Measurements from ENCODE around the gene DDX41.
"Not testable (repeated sequence)": the region's sequence is repeated elsewhere in the genome, so short reads cannot be mapped to it uniquely, and the experiment has no call there.

The DDX41 gene

DNA sequence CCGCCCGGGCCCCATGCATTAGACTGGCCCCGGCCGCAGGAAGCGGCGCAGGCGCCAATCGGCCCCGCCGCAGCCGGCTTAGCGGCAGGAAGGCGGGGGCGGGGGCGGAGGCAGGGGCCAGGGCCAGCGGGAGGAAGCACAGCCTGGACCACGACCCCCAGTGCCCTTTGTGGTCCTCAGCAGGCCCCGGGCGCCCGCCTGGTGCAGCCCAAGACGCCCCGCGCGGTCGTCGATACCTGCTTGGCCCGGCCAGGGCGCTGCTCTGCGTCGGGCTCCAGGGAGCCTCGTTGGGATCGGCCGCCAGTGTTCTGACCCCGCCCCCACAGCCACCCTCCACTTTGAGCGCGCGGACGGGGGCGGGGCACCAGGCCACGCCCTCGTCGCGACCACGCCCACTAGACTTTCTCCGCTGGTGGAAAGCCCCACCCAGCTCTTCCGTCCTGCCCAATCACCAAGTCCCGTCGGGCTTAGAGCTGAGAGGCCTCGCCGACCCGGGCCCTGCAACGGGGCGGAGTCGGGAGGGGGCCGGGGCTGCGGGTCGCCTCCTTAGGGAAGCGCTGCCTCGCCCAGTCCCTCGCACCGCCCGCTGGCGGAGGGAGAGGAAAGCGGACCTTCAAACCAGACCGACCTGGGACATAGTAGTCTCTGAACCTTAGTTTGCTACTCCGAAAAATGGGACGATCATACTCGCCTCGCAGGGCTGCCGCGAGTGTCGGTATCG is 19.3 kb downstream of the DDX41 start, which contains the start of gene PDLIM7:
TSS of gene PDLIM7 (minus strand) at position 313 of the 721 bp plus-strand sequence. CDS start 1,092 bp downstream, outside the sequence.
- peak; percentile 94 for DNase-seq

GRCh38 chr5:177496727-177497291 is 20.0 kb downstream of the DDX41 start:
- no peak for DNase-seq

DNA sequence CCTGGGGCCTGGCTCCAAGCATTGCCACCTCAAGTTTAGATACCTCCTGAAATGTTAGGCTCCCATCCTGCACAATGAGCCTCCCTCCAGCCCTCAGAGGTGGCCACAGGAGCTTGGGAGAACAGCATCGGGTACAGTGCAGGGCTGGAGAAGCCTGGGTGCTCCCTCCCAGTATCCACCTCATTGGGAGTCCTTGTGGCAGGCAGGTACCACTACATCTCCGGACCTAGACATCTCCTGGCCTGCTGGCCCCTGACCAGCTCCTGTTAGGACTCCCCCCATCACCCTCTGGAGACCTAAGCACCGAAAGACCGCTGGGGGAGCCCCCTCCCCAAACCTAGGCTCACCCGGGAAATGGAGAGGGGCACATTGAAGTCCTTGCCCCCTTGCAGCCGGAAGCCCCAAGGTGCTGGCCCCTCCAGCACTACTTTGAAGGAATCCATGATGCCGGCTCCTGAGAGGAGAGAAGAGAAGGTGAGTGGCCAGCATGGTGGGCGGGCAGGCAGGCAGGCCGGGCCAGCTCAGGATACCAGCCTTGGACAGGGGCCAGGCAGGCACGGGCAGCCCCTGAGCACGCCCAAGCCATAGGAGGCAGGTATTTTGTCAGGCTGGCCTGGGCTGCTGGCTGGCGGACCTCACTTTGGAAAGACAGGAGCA is 20.6 kb downstream of the DDX41 start:
- DNase-seq = no peak

DNA sequence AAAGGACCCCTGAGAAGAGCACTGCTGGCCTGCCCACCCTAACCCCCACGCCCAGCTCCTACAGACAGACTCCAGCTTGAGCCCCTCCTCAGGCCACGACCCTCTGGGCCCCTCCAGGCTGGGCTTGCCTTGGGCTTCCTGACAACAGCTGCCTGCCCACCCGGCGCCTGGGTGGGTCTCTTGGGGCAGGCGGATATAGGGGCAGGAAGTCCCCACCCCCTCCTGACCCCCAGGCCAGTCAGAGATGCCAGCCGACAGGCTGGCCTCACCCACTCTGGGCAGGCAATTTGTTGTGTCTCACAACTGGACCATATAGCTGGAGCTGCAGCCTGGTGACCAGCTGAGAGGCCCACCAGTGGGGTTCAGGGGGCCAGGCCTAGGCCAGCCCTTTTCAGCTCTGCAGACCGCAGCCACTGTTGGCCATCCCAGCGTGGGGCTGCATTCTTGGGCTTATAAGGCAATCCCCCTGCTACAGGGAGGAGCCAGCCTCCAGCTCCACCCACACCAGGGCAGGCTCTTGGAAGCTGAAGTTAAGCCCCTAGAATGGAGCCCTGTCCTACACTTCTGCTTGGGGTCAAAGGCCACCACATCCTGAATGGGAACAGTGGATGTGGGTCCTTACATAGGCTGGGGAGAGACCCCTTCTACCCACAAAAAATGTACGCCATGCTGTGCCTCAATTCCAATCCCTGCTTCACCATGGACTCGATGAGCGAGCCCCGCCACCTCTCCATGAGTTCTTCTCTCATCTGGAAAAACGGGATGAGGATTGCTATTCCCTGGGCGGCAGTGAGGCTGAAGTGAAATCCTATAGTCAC is 21.3 kb downstream of the DDX41 start:
- DNase-seq = no peak

DNA sequence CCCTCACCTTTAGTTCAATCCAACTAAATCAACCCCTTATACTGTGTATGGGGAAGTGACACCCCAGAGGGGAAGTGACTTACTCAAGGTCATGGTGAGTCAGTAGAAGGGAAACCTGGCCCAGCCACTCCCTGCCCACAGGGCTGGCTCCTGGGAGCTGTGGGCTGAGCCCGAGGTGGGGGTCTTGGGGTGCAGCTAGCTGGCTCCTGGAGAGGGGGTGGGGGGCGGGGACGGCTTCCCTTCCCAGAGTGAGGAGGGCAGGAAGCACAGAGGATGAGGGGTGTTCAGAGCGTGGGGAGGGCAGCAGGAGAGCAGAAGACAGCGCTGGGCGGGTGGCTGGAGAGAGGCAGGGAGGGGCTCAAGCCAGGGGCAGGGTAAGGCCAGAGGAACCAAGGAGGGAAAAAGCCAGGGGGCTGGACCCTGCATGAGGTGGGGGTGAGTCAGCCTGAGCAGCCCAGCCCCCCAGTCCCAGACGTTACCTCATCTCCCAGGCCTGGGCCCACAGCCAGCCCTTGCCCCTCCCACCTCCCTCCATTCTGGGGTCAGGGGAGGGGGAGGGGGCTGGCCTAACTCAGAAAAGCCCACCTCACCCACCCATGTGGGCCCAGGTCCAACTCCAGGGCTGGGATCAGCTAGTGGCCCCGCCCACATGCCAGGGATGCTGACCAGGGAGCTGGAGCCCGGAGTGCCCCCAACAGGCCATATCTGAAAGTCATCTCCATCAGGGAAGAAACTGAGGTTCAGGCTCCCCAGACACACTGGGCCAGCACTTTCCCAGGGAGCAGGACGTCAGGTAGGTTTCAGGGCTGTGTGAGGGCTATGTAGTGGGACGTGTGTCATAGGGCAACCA is 22.2 kb downstream of the DDX41 start:
- DNase-seq = peak; percentile 43

DNA sequence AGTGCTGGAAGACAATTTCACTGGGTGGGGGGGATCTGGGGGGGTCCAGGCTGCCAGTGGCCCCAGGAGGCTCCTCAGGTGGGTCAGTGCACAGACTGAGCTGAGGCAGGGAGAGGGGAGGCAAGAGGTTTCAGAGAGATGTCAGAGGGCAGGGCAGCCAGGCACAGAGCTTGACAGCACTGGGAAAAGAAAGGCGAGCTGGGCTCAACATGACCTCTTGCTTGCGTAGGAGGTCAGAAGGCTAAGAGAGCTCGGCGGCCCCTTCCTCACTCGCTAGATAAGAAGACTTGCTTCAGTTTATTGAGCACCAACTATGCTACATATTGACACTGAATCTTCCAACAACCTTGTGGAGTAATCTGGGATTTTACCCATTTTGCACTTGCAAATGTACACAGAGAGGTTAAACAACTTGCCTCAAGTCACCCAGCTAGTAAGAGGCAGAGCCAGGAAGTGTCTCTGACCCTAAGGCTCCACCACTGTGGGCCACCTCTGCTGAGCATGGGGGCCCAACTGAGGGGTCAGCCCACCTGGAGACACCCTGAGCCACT is 22.9 kb downstream of the DDX41 start:
- DNase-seq = no peak

- no peak for DNase-seq
Measured at GRCh38 chr5:177492841-177493240, 23.9 kb downstream of the DDX41 start.

DNA sequence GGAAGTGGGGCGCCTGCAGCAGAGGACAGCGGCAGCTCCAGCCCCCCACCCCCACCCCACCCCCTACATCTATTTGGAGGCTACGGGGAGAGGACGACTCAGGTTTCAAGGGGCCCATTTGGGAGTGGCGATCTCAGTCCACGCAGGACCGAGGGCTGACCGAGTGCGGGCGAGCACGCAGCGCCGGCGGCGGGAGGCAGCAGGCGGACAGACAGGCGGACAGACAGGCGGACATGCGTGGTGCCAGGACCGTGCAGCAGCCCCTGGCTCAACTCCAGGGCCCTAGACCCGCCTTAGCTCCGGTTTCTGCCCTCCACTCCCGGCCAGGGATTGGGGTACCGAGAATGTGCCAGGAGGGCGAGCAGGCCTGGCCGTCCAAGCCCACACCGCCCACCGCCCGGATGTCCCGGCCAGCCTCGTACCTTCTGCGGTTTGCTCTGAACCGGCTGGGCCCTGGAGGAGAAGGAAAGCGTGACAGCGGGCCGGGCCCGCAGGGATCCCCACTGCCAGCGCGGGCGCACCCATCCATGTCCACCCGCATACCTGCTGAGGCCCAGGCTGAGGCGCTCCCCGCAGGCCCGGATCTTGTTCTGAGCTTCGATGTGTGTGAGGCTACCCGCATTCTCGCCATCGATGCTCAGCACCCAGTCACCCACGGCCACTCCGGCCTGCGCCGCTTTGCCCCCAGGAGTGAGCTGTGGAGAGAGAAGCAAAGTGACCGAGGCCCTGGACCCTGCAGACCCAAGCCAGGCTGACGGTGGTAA is 24.6 kb downstream of the DDX41 start:
- DNase-seq = no peak

DNA sequence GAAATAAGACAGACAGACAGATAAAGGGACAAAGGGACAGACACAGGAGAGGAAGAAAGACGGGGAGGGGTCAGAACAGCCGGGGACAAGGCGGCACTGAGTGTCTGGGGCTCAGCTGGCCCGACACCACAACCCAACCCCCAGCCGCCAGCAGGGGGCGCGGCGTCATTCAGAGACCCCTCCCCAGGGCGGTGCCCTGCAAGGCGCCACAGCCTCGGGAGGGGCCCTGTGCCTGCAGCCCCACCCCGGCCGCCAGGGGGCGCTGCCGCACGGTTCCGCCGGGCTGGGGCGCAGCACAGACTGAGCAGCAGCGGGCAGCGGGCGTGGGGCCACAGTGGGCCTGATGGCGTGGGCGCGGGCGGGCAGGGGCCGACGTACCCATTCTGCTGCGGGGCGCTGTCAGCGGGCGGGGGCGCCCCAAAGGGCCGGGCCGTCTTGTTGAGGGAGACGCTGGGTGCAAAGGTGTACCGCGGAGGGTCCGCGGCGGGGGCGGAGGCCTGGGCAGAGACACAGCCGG is 25.3 kb downstream of the DDX41 start:
- no peak for DNase-seq

GRCh38 chr5:177490992-177491391 is 25.8 kb downstream of the DDX41 start:
- DNase-seq = no peak

GRCh38 chr5:177490311-177490991 is 26.3 kb downstream of the DDX41 start:
- DNase-seq = no peak

DNA sequence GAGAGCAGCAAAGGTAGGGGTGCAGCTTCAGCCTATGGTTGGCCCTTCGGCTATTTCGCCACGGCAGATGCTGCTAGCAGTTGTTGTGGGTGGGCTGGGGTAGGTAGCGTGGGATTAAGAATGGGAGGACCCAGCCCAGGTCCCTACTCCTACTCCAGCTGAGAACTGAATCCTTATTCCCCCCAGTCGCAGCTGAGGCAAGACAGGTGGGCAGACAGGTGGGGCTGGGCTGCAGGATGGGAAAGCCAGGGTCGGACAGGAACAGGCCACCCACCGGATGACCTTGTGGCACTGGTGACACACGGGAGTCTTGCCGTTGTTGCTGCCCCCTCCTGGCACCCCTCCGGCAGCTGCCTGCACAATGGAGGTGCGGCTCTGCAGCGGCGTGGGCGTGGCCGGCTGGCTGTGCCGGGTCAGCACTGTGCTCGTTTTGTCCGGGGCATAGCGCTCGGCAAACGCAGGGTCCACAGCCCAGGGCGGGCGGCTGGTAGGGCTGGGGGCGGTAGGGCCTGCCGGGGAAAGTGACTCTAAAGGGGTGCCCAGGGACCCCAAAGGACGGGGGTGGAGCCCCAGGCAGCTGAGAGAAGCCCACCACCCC is 27.5 kb downstream of the DDX41 start:
- DNase-seq = no peak

DNA sequence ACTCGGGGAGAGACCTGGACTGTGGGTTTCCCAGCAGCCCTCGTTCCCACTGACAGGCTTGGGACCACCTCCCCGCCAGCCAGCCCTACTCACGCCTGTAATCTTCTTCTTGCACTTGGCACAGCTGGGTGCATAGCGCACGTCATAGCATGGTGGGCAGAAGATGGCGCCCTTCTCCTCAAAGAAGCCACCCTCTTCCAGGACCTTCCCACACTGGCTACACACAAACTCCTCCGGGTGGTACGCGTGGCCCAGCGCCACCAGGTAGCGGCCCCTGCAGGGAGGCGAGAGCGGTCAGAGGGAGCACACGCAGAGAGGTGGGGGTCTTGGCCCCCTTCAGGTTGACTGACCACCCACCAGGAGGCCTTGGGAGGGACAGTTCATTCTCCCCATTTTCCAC is 28.8 kb downstream of the DDX41 start:
- no peak for DNase-seq

GRCh38 chr5:177487144-177487543 is 29.6 kb downstream of the DDX41 start:
- DNase-seq = no peak

GRCh38 chr5:177486256-177486655 is 30.5 kb downstream of the DDX41 start:
- no peak for DNase-seq

- not testable (repeated sequence) for DNase-seq
Measured at GRCh38 chr5:177485753-177486152, 31.0 kb downstream of the DDX41 start.

DNA sequence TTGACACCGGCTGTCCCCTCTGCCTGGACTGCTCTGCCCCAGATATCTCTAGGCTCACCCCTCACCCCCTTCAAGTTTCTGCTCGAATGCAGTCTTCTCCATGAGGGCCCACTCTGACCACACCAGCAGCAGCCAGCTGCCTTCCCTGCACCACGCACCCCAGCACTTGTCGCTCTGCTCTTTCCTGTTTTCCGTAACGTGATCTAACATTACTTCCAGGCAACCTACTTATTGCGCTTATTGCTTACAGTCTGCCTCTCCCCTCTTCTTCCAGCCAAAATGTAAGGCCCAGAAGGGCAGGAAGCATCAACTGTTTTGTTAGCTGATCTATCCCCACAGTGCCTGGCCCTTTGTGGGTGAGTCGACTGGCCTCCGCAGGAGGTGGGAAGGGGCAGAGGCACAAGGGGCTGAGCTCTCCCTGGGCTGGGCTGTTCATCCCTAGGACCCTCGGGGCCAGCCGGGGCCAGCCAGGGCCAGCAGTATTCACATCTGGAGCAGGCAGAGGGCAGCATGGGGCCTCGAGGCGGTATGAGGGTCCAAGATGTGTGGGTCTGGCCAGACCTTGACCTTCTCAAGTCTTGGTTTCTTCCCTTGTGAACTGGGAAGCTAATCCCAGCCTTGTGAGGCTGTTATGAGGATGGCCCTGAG is 31.7 kb downstream of the DDX41 start:
- DNase-seq = no peak

GRCh38 chr5:177483994-177484901 is 32.5 kb downstream of the DDX41 start:
- DNase-seq = no peak
